ENCODE measurements around the gene KRTAP10-11. TPM values are rescaled to one million over a fixed set of nuclear protein-coding genes. Genes with fewer than 3 reads are reported as not detected.

The KRTAP10-11 gene
- total and polyA plus RNA-seq, 2 experiments from 2014 or later = not detected

- TF ChIP-seq, protein P1, sequence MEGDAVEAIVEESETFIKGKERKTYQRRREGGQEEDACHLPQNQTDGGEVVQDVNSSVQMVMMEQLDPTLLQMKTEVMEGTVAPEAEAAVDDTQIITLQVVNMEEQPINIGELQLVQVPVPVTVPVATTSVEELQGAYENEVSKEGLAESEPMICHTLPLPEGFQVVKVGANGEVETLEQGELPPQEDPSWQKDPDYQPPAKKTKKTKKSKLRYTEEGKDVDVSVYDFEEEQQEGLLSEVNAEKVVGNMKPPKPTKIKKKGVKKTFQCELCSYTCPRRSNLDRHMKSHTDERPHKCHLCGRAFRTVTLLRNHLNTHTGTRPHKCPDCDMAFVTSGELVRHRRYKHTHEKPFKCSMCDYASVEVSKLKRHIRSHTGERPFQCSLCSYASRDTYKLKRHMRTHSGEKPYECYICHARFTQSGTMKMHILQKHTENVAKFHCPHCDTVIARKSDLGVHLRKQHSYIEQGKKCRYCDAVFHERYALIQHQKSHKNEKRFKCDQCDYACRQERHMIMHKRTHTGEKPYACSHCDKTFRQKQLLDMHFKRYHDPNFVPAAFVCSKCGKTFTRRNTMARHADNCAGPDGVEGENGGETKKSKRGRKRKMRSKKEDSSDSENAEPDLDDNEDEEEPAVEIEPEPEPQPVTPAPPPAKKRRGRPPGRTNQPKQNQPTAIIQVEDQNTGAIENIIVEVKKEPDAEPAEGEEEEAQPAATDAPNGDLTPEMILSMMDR (conservative IDR thresholded peaks at IDR 0.05; ENCODE audit: low read depth in 2 of 2) = no peak
- no peak for TF ChIP-seq CREB1 (CRISPR knock-in tag; IDR thresholded peaks at IDR 0.05; ENCODE audit: low read depth)
- TF ChIP-seq STAT1 (IDR thresholded peaks at IDR 0.05; ENCODE audit: unreplicated experiment) = no peak
Observed at GRCh38 chr21:44625756-44626155, 20.5 kb upstream of the KRTAP10-11 start (continued).

DNA sequence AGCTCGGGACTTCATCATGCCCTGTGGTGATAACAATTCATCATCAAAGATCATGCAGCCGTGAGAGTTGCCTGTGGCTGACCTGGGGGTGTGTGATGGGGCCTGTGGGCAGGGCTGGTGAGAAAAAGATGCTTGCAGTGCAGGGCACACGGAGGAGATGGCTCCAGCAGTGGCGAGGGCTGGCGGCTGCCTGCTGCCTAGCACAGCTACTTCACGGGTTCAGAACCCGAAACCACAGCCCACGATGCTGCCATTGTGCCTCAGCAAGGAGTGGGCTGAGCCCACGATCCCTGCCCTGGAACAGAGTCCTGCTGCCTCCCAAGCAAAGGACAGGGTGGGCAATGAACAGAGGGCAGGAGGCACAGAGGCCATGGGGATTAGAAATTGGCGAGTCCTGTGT, 20.0 kb upstream of the KRTAP10-11 start:
- H3K4me2 ChIP-seq = no peak overlapping the region
- H3K27me3 ChIP-seq (ENCODE audit: insufficient read depth) = no peaks in the 10 kb centered on the region
- TF ChIP-seq, protein P1 (conservative IDR thresholded peaks at IDR 0.05; ENCODE audit: low read depth in 2 of 2) = no peak
- TF ChIP-seq STAT1 (IDR thresholded peaks at IDR 0.05; ENCODE audit: unreplicated experiment) = no peak
- no peak for TF ChIP-seq ZNF114 (CRISPR knock-in tag; IDR thresholded peaks at IDR 0.05)
- TF ChIP-seq NANOG (IDR thresholded peaks at IDR 0.05; ENCODE audit: borderline replicate concordance) = no peak
- no peak for TF ChIP-seq CREB1 (CRISPR knock-in tag; IDR thresholded peaks at IDR 0.05; ENCODE audit: low read depth)
- TF ChIP-seq EZH2 (IDR thresholded peaks at IDR 0.05; ENCODE audit: low read depth, unreplicated experiment) = no peak
- TF ChIP-seq ZNF331 (CRISPR knock-in tag; IDR thresholded peaks at IDR 0.05; ENCODE audit: low read depth) = no peak
- no peak for TF ChIP-seq POLR2AphosphoS5 (IDR thresholded peaks at IDR 0.05; ENCODE audit: low read depth)
- no peak for TF ChIP-seq JUNB (IDR thresholded peaks at IDR 0.05; ENCODE audit: unreplicated experiment)
- no peak for TF ChIP-seq EZH2phosphoT487 (IDR thresholded peaks at IDR 0.05; ENCODE audit: unreplicated experiment)
- TF ChIP-seq, protein P2, sequence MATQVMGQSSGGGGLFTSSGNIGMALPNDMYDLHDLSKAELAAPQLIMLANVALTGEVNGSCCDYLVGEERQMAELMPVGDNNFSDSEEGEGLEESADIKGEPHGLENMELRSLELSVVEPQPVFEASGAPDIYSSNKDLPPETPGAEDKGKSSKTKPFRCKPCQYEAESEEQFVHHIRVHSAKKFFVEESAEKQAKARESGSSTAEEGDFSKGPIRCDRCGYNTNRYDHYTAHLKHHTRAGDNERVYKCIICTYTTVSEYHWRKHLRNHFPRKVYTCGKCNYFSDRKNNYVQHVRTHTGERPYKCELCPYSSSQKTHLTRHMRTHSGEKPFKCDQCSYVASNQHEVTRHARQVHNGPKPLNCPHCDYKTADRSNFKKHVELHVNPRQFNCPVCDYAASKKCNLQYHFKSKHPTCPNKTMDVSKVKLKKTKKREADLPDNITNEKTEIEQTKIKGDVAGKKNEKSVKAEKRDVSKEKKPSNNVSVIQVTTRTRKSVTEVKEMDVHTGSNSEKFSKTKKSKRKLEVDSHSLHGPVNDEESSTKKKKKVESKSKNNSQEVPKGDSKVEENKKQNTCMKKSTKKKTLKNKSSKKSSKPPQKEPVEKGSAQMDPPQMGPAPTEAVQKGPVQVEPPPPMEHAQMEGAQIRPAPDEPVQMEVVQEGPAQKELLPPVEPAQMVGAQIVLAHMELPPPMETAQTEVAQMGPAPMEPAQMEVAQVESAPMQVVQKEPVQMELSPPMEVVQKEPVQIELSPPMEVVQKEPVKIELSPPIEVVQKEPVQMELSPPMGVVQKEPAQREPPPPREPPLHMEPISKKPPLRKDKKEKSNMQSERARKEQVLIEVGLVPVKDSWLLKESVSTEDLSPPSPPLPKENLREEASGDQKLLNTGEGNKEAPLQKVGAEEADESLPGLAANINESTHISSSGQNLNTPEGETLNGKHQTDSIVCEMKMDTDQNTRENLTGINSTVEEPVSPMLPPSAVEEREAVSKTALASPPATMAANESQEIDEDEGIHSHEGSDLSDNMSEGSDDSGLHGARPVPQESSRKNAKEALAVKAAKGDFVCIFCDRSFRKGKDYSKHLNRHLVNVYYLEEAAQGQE (IDR thresholded peaks at IDR 0.05; ENCODE audit: unreplicated experiment) = no peak
- TF ChIP-seq, protein P3, sequence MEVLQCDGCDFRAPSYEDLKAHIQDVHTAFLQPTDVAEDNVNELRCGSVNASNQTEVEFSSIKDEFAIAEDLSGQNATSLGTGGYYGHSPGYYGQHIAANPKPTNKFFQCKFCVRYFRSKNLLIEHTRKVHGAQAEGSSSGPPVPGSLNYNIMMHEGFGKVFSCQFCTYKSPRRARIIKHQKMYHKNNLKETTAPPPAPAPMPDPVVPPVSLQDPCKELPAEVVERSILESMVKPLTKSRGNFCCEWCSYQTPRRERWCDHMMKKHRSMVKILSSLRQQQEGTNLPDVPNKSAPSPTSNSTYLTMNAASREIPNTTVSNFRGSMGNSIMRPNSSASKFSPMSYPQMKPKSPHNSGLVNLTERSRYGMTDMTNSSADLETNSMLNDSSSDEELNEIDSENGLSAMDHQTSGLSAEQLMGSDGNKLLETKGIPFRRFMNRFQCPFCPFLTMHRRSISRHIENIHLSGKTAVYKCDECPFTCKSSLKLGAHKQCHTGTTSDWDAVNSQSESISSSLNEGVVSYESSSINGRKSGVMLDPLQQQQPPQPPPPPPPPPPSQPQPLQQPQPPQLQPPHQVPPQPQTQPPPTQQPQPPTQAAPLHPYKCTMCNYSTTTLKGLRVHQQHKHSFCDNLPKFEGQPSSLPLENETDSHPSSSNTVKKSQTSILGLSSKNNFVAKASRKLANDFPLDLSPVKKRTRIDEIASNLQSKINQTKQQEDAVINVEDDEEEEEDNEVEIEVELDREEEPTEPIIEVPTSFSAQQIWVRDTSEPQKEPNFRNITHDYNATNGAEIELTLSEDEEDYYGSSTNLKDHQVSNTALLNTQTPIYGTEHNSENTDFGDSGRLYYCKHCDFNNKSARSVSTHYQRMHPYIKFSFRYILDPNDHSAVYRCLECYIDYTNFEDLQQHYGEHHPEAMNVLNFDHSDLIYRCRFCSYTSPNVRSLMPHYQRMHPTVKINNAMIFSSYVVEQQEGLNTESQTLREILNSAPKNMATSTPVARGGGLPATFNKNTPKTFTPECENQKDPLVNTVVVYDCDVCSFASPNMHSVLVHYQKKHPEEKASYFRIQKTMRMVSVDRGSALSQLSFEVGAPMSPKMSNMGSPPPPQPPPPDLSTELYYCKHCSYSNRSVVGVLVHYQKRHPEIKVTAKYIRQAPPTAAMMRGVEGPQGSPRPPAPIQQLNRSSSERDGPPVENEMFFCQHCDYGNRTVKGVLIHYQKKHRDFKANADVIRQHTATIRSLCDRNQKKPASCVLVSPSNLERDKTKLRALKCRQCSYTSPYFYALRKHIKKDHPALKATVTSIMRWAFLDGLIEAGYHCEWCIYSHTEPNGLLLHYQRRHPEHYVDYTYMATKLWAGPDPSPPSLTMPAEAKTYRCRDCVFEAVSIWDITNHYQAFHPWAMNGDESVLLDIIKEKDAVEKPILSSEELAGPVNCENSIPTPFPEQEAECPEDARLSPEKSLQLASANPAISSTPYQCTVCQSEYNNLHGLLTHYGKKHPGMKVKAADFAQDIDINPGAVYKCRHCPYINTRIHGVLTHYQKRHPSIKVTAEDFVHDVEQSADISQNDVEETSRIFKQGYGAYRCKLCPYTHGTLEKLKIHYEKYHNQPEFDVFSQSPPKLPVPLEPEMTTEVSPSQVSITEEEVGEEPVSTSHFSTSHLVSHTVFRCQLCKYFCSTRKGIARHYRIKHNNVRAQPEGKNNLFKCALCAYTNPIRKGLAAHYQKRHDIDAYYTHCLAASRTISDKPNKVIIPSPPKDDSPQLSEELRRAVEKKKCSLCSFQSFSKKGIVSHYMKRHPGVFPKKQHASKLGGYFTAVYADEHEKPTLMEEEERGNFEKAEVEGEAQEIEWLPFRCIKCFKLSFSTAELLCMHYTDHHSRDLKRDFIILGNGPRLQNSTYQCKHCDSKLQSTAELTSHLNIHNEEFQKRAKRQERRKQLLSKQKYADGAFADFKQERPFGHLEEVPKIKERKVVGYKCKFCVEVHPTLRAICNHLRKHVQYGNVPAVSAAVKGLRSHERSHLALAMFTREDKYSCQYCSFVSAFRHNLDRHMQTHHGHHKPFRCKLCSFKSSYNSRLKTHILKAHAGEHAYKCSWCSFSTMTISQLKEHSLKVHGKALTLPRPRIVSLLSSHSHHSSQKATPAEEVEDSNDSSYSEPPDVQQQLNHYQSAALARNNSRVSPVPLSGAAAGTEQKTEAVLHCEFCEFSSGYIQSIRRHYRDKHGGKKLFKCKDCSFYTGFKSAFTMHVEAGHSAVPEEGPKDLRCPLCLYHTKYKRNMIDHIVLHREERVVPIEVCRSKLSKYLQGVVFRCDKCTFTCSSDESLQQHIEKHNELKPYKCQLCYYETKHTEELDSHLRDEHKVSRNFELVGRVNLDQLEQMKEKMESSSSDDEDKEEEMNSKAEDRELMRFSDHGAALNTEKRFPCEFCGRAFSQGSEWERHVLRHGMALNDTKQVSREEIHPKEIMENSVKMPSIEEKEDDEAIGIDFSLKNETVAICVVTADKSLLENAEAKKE (CRISPR knock-in tag; IDR thresholded peaks at IDR 0.05) = no peak

More for the DNA sequence above, 20.0 kb upstream of the KRTAP10-11 start:
- ATAC-seq (no peak), DNase-seq (ENCODE audit: low spot score) (no peak)
- Mint-ChIP-seq H3K27me3 (ENCODE audit: insufficient read depth, low read depth, poor library complexity) (peaks cover 7% of the 10 kb centered on the region), H3K36me3 (ENCODE audit: low read depth) (peaks cover 20% of the 10 kb centered on the region), H3K9me3 (peaks cover 40% of the 10 kb centered on the region), H3K4me1 (no peaks in the 10 kb centered on the region), H3K4me3 (no peak overlapping the region), H3K27ac (no peak overlapping the region)
- no peak overlapping the region for H3K4me3 ChIP-seq
- H3K79me2 ChIP-seq (replicated peaks; ENCODE audit: insufficient read depth) = no peaks in the 10 kb centered on the region
- no peak overlapping the region for H3K27ac ChIP-seq (ENCODE audit: low read depth)
- H4K20me1 ChIP-seq (replicated peaks; ENCODE audit: insufficient read depth) = no peaks in the 10 kb centered on the region
- H3F3A ChIP-seq (replicated peaks; ENCODE audit: low read depth) = no peaks in the 10 kb centered on the region
- no peaks in the 10 kb centered on the region for H3K4me1 ChIP-seq (ENCODE audit: insufficient read depth)
- H3K36me3 ChIP-seq (ENCODE audit: insufficient read depth) = no peaks in the 10 kb centered on the region; the same call in 1 of the 2 replicates
- no peaks in the 10 kb centered on the region for H3K9me2 ChIP-seq (ENCODE audit: insufficient read depth)
- no peak overlapping the region for H2AFZ ChIP-seq

All from GM23338 (cell line).